RPMI7951 (cell line): Measurements from ENCODE around the gene ZBTB25. TPM values are rescaled to one million over a fixed set of nuclear protein-coding genes. Genes with fewer than 3 reads are reported as not detected.

Experiments used
- DNase-seq: peaks from one replicate; pipeline ENCODE4 v3.0.0-alpha.2; 2012; ENCODE audit warnings: low read depth
- total RNA-seq: library from RNA; depleted of rRNA; stranded (reverse); fragments of >200 nt; shearing (Covaris generic); gene quantifications from 2 replicates; pipeline ENCODE4 v1.2.3, GENCODE V29; 2014

The ZBTB25 gene
- total RNA-seq, 1 experiment from 2014 or later = 8.3 TPM

DNA sequence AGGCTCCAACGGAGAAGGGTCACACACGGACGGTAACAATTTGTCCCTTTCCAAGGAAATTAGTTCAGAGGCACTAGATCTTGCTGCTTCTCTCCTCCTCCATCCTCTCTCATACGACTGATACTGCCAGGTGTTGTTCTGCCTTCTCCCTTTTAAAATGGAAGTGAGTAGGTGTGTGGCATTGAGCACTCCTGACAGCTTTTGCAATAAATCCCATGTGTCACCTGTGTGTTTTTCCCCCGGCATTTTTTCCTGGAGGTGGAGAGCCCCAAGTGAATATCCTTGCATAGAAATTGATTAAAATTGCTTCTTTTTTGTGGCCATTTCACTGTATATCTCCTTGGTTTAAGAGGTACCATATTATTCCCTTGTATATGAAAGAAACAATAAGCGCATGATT is 64.5 kb downstream of the ZBTB25 start:
- DNase-seq = no peak

DNA sequence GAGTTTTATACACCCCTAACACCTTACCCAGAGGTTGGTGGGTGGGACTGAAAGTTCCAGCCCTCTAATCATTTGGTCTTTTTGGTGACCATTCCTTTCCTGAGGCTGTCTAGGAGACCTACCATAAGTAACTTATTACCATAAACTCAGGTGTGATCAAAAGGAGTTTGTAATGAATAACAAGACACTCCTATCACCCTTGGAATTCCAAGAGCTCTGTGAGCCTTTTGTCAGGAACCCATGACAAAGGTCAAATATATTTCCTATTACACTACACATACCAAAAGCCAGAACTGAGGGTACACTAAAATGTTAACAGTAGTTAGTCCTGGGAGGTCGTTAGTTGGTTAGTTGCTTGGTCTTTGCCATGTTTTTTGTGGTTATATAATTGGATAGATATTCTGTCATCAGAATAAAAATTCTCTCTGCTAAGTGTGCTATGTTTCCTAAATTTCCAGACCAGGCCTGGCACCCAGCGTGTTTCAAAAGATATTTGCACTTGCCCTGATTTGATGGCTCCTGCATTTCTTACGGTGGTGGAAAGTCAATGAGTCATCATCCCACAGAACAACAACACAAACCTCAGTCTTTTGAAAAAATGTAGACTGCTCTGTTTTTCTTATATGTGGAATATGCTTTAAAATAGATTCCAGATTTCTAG is 65.3 kb downstream of the ZBTB25 start:
- peak; percentile 79 for DNase-seq

GRCh38 chr14:64434528-64434927 is 69.1 kb downstream of the ZBTB25 start:
- DNase-seq = no peak

- DNase-seq = no peak
These were observed 79.7 kb downstream of the ZBTB25 start for GRCh38 chr14:64423987-64424386.

DNA sequence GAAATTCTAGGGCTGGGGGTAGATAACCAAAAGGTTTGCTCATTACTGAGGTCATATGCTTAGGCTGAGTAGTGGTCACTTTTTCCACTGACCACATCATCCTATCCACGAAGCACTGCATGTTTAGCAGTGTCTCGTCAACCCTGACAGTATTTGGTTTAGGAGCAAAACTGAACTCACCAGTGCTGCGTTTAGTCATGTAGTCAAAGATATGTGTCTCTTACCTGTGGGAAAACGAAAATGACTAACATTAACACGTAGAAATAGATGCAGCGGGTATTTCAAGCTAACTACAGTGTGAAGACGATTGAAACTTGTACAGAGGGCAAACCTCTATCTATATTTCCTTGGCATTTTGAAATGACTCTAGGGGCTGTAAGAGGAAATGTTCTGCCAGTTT is 80.9 kb downstream of the ZBTB25 start:
- DNase-seq = no peak

DNA sequence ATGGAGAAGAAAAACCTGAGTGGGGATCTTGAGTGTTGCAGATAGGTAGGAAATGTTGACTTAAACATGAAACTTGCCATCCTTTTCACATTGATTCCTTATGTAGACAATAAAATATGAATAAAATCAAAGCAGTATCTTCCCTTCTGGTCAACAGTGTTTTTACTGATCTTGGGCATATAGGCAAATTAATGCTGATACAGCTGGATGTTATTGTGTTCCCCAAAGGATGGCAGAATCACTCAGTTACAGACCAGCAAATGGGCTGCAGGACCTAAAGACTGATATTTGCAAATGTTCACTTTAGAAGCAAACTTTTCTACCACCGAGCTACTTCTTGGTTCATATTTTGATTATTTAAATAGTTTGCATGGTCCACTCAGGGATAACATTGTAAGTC is 81.6 kb downstream of the ZBTB25 start:
- DNase-seq = no peak

DNA sequence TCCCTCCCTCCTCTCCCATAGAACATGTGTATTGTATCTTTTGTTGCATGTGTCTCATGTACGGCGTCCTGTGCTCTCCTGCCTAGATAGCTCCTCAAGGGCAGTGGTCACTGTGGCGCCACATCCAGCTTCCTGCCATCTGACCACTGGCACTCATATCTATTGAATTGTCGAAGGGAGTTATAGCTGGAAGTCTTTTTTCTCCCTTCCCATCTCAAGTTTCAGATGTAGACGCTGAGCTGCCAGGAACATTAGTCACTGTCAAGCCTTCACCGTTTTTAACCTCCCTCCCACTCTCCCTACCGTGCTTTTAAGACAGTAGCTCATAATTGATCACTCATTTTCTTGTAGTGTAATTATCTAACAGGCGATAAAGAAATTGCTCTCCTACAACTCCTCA is 82.5 kb downstream of the ZBTB25 start:
- DNase-seq = peak; percentile 85

DNA sequence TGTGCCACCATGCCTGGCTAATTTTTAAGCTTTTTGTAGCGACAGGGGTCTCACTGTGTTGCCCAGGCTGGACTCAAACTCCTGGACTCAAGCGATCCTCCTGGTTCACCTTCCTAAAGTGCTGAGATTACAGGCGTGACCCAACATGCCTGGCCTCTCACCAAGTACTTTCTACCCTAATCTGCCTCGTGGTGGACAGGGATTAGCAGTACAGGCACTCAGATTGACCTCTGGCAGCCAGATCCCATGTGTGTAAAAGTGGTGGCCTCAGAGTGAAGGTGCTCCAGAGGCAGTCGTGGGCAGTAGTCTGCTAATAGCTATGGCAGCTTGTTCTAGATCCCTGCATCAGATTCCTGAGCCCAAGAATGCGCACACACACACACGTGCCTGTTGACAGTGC is 84.6 kb downstream of the ZBTB25 start:
- no peak for DNase-seq

DNA sequence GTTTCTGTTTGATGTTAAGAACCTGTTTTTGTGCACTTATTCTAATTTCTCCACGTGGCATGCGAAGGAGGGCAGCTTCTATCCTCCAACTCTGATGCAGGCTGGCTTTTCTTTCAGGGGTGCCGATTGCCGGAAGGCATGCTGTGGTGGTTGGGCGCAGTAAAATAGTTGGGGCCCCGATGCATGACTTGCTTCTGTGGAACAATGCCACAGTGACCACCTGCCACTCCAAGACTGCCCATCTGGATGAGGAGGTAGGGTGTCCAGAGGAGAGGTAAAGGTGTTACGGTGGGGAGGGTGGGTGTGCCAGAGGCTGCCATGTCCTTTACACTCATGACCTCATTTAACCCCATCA is 85.9 kb downstream of the ZBTB25 start:
- DNase-seq = no peak

GRCh38 chr14:64417055-64417770 is 86.4 kb downstream of the ZBTB25 start:
- peak; percentile 57 for DNase-seq

- DNase-seq = no peak
These were observed 87.2 kb downstream of the ZBTB25 start for GRCh38 chr14:64416348-64416932.

DNA sequence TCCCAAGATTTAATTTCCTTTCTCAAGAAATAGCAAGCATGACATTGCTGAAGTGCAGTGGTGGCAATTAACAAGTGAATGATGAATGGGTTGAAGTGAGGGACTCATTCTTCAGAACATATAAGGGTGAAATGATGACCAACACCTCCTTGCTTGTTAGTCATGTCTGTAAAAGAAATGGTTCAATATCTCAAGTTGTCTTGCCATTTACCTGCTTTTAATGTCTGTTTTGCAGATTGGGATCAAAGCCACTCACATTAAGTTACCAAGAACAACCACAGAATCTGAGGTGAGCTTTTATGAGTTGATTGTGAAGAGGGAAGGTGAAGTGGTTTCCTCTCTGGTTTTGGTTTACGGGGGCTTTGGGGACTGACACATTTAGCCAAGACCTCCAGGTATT is 91.4 kb downstream of the ZBTB25 start:
- DNase-seq = no peak

GRCh38 chr14:64411001-64411400 is 92.6 kb downstream of the ZBTB25 start:
- no peak for DNase-seq

GRCh38 chr14:64410084-64410774 is 93.4 kb downstream of the ZBTB25 start:
- peak; percentile 37 for DNase-seq

- DNase-seq = no peak
These were observed 94.3 kb downstream of the ZBTB25 start for GRCh38 chr14:64409126-64409920.

GRCh38 chr14:64407329-64407728 is 96.3 kb downstream of the ZBTB25 start:
- DNase-seq = no peak

- no peak for DNase-seq
These were observed 98.3 kb downstream of the ZBTB25 start for GRCh38 chr14:64405295-64405694.

- DNase-seq = no peak
These were observed 101.7 kb downstream of the ZBTB25 start for GRCh38 chr14:64401949-64402348.

DNA sequence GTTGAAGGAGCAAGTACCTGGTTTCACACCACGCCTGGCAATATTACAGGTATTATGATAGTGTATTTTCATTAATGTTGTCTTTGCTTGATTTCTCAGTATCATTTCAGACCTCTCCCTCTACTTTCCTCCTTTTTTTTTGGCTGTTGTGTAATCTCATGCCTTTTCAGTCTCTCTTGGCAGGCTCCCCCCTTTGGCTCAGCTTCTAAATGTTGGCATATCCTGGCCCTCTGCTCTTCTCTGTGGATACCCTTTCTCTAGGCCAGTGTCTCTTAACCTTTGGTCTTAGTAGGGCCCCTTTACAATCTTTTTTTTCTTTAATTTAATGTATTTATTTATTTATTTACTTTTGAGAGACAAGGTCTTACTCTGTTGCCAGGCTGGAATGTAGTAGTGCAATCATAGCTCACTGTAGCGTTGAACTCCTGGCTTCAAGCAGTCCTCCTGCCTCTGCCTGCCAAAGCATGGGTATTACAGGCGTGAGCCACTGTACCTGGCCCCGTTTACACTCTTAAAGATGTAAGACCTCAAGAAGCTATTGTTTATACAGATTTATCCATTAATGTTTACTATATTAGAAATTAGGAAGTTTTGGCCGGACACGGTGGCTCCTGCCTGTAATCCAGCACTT is 102.7 kb downstream of the ZBTB25 start:
- DNase-seq = no peak
